Measurements from ENCODE around the gene AP1G1. TPM values are rescaled to one million over a fixed set of nuclear protein-coding genes. Genes with fewer than 3 reads are reported as not detected.
"Not testable (repeated sequence)": the region's sequence is repeated elsewhere in the genome, so short reads cannot be mapped to it uniquely, and the experiment has no call there.

Gene AP1G1
- total and polyA plus RNA-seq, 10 of the 15 experiments (the other 5 are each of a cell fraction or from before 2014, with no cell fraction given), result 5.9 to 83.7 (median 47.8) TPM

GRCh38 chr16:71684280-71684679, 124.4 kb downstream of the AP1G1 start:
- H3K36me3 ChIP-seq (ENCODE audit: control insufficient read depth in 2 of 2, insufficient read depth in 2 of 2, low read length in 1 of 2); BruUV-seq (replicated peaks): not testable (repeated sequence)
- CTCF ChIA-PET, result interaction anchor here (1.0 kb wide), 1 partner anchor 277 kb away, joined by 4 read pairs; no protein-coding TSS in a partner anchor

GRCh38 chr16:71681360-71681759, 127.3 kb downstream of the AP1G1 start:
- RAD21 ChIA-PET (ENCODE audit: unreplicated experiment), result no interaction called here
- DNase-seq (ENCODE audit: low read depth, low spot score), result no peak
- CTCF ChIA-PET, result interaction anchor here (1.3 to 1.5 kb wide), 2 partner anchors 31 to 280 kb away, joined by 3 read pairs; no protein-coding TSS in a partner anchor

More at GRCh38 chr16:71684280-71684679, 124.4 kb downstream of the AP1G1 start:
- WGBS (ENCODE audit: insufficient coverage, insufficient replicate concordance, low lambda C conversion rate, missing lambda C conversion rate), result 98% methylated on average over 12 of the region's 12 CpGs
- H3K27me3 ChIP-seq (replicated peaks in 1 of 2; ENCODE audit: control insufficient read depth in 2 of 2, insufficient read depth in 2 of 2, low read length in 1 of 2); H2AFZ ChIP-seq (ENCODE audit: control insufficient read depth, low read depth, low read length); H3K4me2 ChIP-seq (ENCODE audit: control insufficient read depth, insufficient read depth); in situ Hi-C loops (cut with MboI); H3K79me2 ChIP-seq (ENCODE audit: control insufficient read depth, insufficient read depth, low read length); POLR2A ChIA-PET; RAD21 ChIA-PET (ENCODE audit: unreplicated experiment); H3K4me3 ChIP-seq; SMC1A ChIA-PET (ENCODE audit: uncharacterized antibody, unreplicated experiment); H3K4me1 ChIP-seq (ENCODE audit: control insufficient read depth, insufficient read depth, low read length); H3K27ac ChIP-seq (ENCODE audit: control insufficient read depth, insufficient read depth); H3K9me3 ChIP-seq (replicated peaks; ENCODE audit: control insufficient read depth, insufficient read depth, low read length); FAIRE-seq; H4K20me1 ChIP-seq (ENCODE audit: control insufficient read depth, insufficient read depth); DNase-seq (ENCODE audit: low read depth, low spot score); ATAC-seq; H3K9ac ChIP-seq (ENCODE audit: control insufficient read depth, insufficient read depth, low read length): not testable (repeated sequence)
- intact Hi-C loops (cut with micrococcal nuclease; ENCODE audit: unreplicated experiment), result loop anchor here (10.0 kb wide), 1 partner anchor 281 kb away; no protein-coding TSS in a partner anchor

More at GRCh38 chr16:71681360-71681759, 127.3 kb downstream of the AP1G1 start:
- TF ChIP-seq SMARCA5 (IDR thresholded peaks at IDR 0.05), result no peak
- no TSS peak for BruUV-seq (replicated peaks)
- Histone ChIP-seq H3K4me1 (ENCODE audit: control insufficient read depth, insufficient read depth, low read length) (no peaks in the 10 kb centered on the region), H3K4me3 (no peak overlapping the region), H3K4me2 (ENCODE audit: control insufficient read depth, insufficient read depth) (no peak overlapping the region), H3K9me3 (replicated peaks; ENCODE audit: control insufficient read depth, insufficient read depth, low read length) (no peaks in the 10 kb centered on the region), H3K79me2 (ENCODE audit: control insufficient read depth, insufficient read depth, low read length) (no peaks in the 10 kb centered on the region), H2AFZ (ENCODE audit: control insufficient read depth, low read depth, low read length) (no peak overlapping the region), H4K20me1 (ENCODE audit: control insufficient read depth, insufficient read depth) (no peaks in the 10 kb centered on the region), H3K27me3 (replicated peaks in 1 of 2; ENCODE audit: control insufficient read depth in 2 of 2, insufficient read depth in 2 of 2, low read length in 1 of 2) (no peaks in the 10 kb centered on the region), H3K9ac (ENCODE audit: control insufficient read depth, insufficient read depth, low read length) (no peak overlapping the region), H3K27ac (ENCODE audit: control insufficient read depth, insufficient read depth) (no peak overlapping the region), H3K36me3 (ENCODE audit: control insufficient read depth in 2 of 2, insufficient read depth in 2 of 2, low read length in 1 of 2) (peaks cover 0 to 3% of the 10 kb centered on the region in 2 experiments; a peak in 2 of 4 replicates)
- ATAC-seq (no peak), FAIRE-seq (no peak)
- intact Hi-C loops (cut with micrococcal nuclease; ENCODE audit: unreplicated experiment) (loop anchor here (10.0 kb wide), 1 partner anchor 283 kb away; no protein-coding TSS in a partner anchor), in situ Hi-C loops (cut with MboI) (no loop called here)
- POLR2A ChIA-PET, result no interaction called here
- 95% methylated on average over 2 of the region's 2 CpGs for WGBS (ENCODE audit: insufficient coverage, insufficient replicate concordance, low lambda C conversion rate, missing lambda C conversion rate)
- SMC1A ChIA-PET (ENCODE audit: uncharacterized antibody, unreplicated experiment), result interaction anchor here (1.3 kb wide), 1 partner anchor 142 kb away, joined by 3 read pairs; no protein-coding TSS in a partner anchor

Small RNA genes within 50 kb of the gene (small RNA-seq; reads per million reads assigned to genes)
- gene AC010653.3 (not detected), gene SNORA70D (not detected), gene SNORD71 (767 reads per million, percentile 100 among the genes with 10 or more reads in this experiment)

Other genes with a start within 250 kb of the AP1G1 start
Only the 7 nearest of the 9 such genes appear.
- not detected in 2 replicates for gene MARVELD3, start 182.7 kb downstream of the AP1G1 start, total RNA-seq (2014; rRNA removed)
- 0.09 TPM in 1 of 2 replicates, not detected in the other for gene MARVELD3, start 182.7 kb downstream of the AP1G1 start, total RNA-seq (2014; rRNA removed; fragmentation: Illumina TruSeq; extraction: Trizol)
- gene MARVELD3, start 182.7 kb downstream of the AP1G1 start, total RNA-seq (2021), result not detected in 2 replicates
- gene MARVELD3, start 182.7 kb downstream of the AP1G1 start, polyA plus RNA-seq (2011; rRNA removed), result not detected in 2 replicates
- 0.03 TPM in 1 of 2 replicates, not detected in the other for gene MARVELD3, start 182.7 kb downstream of the AP1G1 start, polyA plus RNA-seq (2014; fragmentation: Illumina TruSeq; extraction: Trizol)
- gene MARVELD3, start 182.7 kb downstream of the AP1G1 start, polyA plus RNA-seq (2014; fragmentation: Nextera tagmentation; extraction: Ambion mirVana), result under 1 TPM; 0.09 to 0.10 TPM
- gene MARVELD3, start 182.7 kb downstream of the AP1G1 start, polyA plus RNA-seq (2014; rRNA removed), result 0.09 TPM in 1 of 2 replicates, not detected in the other
- gene MARVELD3, start 182.7 kb downstream of the AP1G1 start, polyA plus RNA-seq (2016; fragmentation: Nextera tagmentation; extraction: Ambion mirVana), result under 1 TPM; 0.15 to 0.18 TPM
- 7.2 and 8.9 TPM in 2 replicates for gene PHLPP2, start 84.1 kb downstream of the AP1G1 start, total RNA-seq (2014; rRNA removed)
- gene PHLPP2, start 84.1 kb downstream of the AP1G1 start, total RNA-seq (2014; rRNA removed; fragmentation: Illumina TruSeq; extraction: Trizol), result 6.7 and 7.0 TPM in 2 replicates
- gene PHLPP2, start 84.1 kb downstream of the AP1G1 start, total RNA-seq (2021), result 10.8 and 13.2 TPM in 2 replicates
- gene PHLPP2, start 84.1 kb downstream of the AP1G1 start, polyA plus RNA-seq (2011; rRNA removed), result 7.6 and 8.3 TPM in 2 replicates
- 9.3 and 9.9 TPM in 2 replicates for gene PHLPP2, start 84.1 kb downstream of the AP1G1 start, polyA plus RNA-seq (2014; fragmentation: Illumina TruSeq; extraction: Trizol)
- 1 to 10 TPM; 1.0 to 3.0 TPM for gene PHLPP2, start 84.1 kb downstream of the AP1G1 start, polyA plus RNA-seq (2014; fragmentation: Nextera tagmentation; extraction: Ambion mirVana)
- 8.2 and 8.5 TPM in 2 replicates for gene PHLPP2, start 84.1 kb downstream of the AP1G1 start, polyA plus RNA-seq (2014; rRNA removed)
- gene PHLPP2, start 84.1 kb downstream of the AP1G1 start, polyA plus RNA-seq (2016; fragmentation: Nextera tagmentation; extraction: Ambion mirVana), result 1 to 10 TPM; 3.2 to 3.8 TPM
- gene ATXN1L, start 37.1 kb upstream of the AP1G1 start, total RNA-seq (2014; rRNA removed), result 7.4 and 8.6 TPM in 2 replicates
- 11.4 and 11.9 TPM in 2 replicates for gene ATXN1L, start 37.1 kb upstream of the AP1G1 start, total RNA-seq (2014; rRNA removed; fragmentation: Illumina TruSeq; extraction: Trizol)
- 13.9 and 14.6 TPM in 2 replicates for gene ATXN1L, start 37.1 kb upstream of the AP1G1 start, total RNA-seq (2021)
- gene ATXN1L, start 37.1 kb upstream of the AP1G1 start, polyA plus RNA-seq (2011; rRNA removed), result 13.7 and 13.9 TPM in 2 replicates
- 12.2 and 15.7 TPM in 2 replicates for gene ATXN1L, start 37.1 kb upstream of the AP1G1 start, polyA plus RNA-seq (2014; fragmentation: Illumina TruSeq; extraction: Trizol)
- 1 to 10 TPM; 1.8 to 2.0 TPM for gene ATXN1L, start 37.1 kb upstream of the AP1G1 start, polyA plus RNA-seq (2014; fragmentation: Nextera tagmentation; extraction: Ambion mirVana)
- 9.8 and 9.9 TPM in 2 replicates for gene ATXN1L, start 37.1 kb upstream of the AP1G1 start, polyA plus RNA-seq (2014; rRNA removed)
- gene ATXN1L, start 37.1 kb upstream of the AP1G1 start, polyA plus RNA-seq (2016; fragmentation: Nextera tagmentation; extraction: Ambion mirVana), result 1 to 10 TPM; 6.4 to 6.6 TPM
- 4.5 and 6.9 TPM in 2 replicates for gene ZNF821, start 75.3 kb upstream of the AP1G1 start, total RNA-seq (2014; rRNA removed)
- gene ZNF821, start 75.3 kb upstream of the AP1G1 start, total RNA-seq (2014; rRNA removed; fragmentation: Illumina TruSeq; extraction: Trizol), result 3.9 and 6.0 TPM in 2 replicates
- gene ZNF821, start 75.3 kb upstream of the AP1G1 start, total RNA-seq (2021), result 7.2 and 7.9 TPM in 2 replicates
- gene ZNF821, start 75.3 kb upstream of the AP1G1 start, polyA plus RNA-seq (2011; rRNA removed), result 6.5 and 7.5 TPM in 2 replicates
- gene ZNF821, start 75.3 kb upstream of the AP1G1 start, polyA plus RNA-seq (2014; fragmentation: Illumina TruSeq; extraction: Trizol), result 3.8 and 5.4 TPM in 2 replicates
- gene ZNF821, start 75.3 kb upstream of the AP1G1 start, polyA plus RNA-seq (2014; fragmentation: Nextera tagmentation; extraction: Ambion mirVana), result 1 to 10 TPM in 1 of 2 experiments, under 1 TPM in 1; 0.82 to 2.0 TPM
- 5.6 and 8.9 TPM in 2 replicates for gene ZNF821, start 75.3 kb upstream of the AP1G1 start, polyA plus RNA-seq (2014; rRNA removed)
- 1 to 10 TPM; 6.6 to 9.9 TPM for gene ZNF821, start 75.3 kb upstream of the AP1G1 start, polyA plus RNA-seq (2016; fragmentation: Nextera tagmentation; extraction: Ambion mirVana)
- 133 and 160 TPM in 2 replicates for gene IST1, start 86.7 kb upstream of the AP1G1 start, total RNA-seq (2014; rRNA removed)
- gene IST1, start 86.7 kb upstream of the AP1G1 start, total RNA-seq (2014; rRNA removed; fragmentation: Illumina TruSeq; extraction: Trizol), result 148 and 150 TPM in 2 replicates
- 134 and 140 TPM in 2 replicates for gene IST1, start 86.7 kb upstream of the AP1G1 start, total RNA-seq (2021)
- 277 and 293 TPM in 2 replicates for gene IST1, start 86.7 kb upstream of the AP1G1 start, polyA plus RNA-seq (2011; rRNA removed)
- gene IST1, start 86.7 kb upstream of the AP1G1 start, polyA plus RNA-seq (2014; fragmentation: Illumina TruSeq; extraction: Trizol), result 189 and 196 TPM in 2 replicates
- gene IST1, start 86.7 kb upstream of the AP1G1 start, polyA plus RNA-seq (2014; fragmentation: Nextera tagmentation; extraction: Ambion mirVana), result 100 to 1,000 TPM in 1 of 2 experiments, 10 to 100 TPM in 1; 97.3 to 136 TPM
- 120 and 155 TPM in 2 replicates for gene IST1, start 86.7 kb upstream of the AP1G1 start, polyA plus RNA-seq (2014; rRNA removed)
- 100 to 1,000 TPM; 113 to 125 TPM for gene IST1, start 86.7 kb upstream of the AP1G1 start, polyA plus RNA-seq (2016; fragmentation: Nextera tagmentation; extraction: Ambion mirVana)
- not detected in 2 replicates for gene PKD1L3, start 191.6 kb upstream of the AP1G1 start, total RNA-seq (2014; rRNA removed)
- gene PKD1L3, start 191.6 kb upstream of the AP1G1 start, total RNA-seq (2014; rRNA removed; fragmentation: Illumina TruSeq; extraction: Trizol), result 0.04 TPM in 1 of 2 replicates, not detected in the other
- not detected in 2 replicates for gene PKD1L3, start 191.6 kb upstream of the AP1G1 start, total RNA-seq (2021)
- gene PKD1L3, start 191.6 kb upstream of the AP1G1 start, polyA plus RNA-seq (2011; rRNA removed), result not detected in 2 replicates
- gene PKD1L3, start 191.6 kb upstream of the AP1G1 start, polyA plus RNA-seq (2014; fragmentation: Illumina TruSeq; extraction: Trizol), result 0.03 TPM in 1 of 2 replicates, not detected in the other
- gene PKD1L3, start 191.6 kb upstream of the AP1G1 start, polyA plus RNA-seq (2014; fragmentation: Nextera tagmentation; extraction: Ambion mirVana), result not detected
- not detected in 2 replicates for gene PKD1L3, start 191.6 kb upstream of the AP1G1 start, polyA plus RNA-seq (2014; rRNA removed)
- gene PKD1L3, start 191.6 kb upstream of the AP1G1 start, polyA plus RNA-seq (2016; fragmentation: Nextera tagmentation; extraction: Ambion mirVana), result under 1 TPM in 1 of 2 experiments, not detected in 1; 0.04 TPM
- gene DHODH, start 199.9 kb upstream of the AP1G1 start, total RNA-seq (2014; rRNA removed), result 10.7 and 12.5 TPM in 2 replicates
- 10.2 and 10.5 TPM in 2 replicates for gene DHODH, start 199.9 kb upstream of the AP1G1 start, total RNA-seq (2014; rRNA removed; fragmentation: Illumina TruSeq; extraction: Trizol)
- gene DHODH, start 199.9 kb upstream of the AP1G1 start, total RNA-seq (2021), result 14.3 and 18.9 TPM in 2 replicates
- 13.7 and 14.6 TPM in 2 replicates for gene DHODH, start 199.9 kb upstream of the AP1G1 start, polyA plus RNA-seq (2011; rRNA removed)
- 10.7 and 13.5 TPM in 2 replicates for gene DHODH, start 199.9 kb upstream of the AP1G1 start, polyA plus RNA-seq (2014; fragmentation: Illumina TruSeq; extraction: Trizol)
- gene DHODH, start 199.9 kb upstream of the AP1G1 start, polyA plus RNA-seq (2014; fragmentation: Nextera tagmentation; extraction: Ambion mirVana), result 1 to 10 TPM; 3.4 to 4.1 TPM
- gene DHODH, start 199.9 kb upstream of the AP1G1 start, polyA plus RNA-seq (2014; rRNA removed), result 12.5 and 12.9 TPM in 2 replicates
- gene DHODH, start 199.9 kb upstream of the AP1G1 start, polyA plus RNA-seq (2016; fragmentation: Nextera tagmentation; extraction: Ambion mirVana), result 10 to 100 TPM; 20.8 to 23.3 TPM